T-helper 2 cell treated with Interferon-gamma antibody and Interleukin-4, amounts not matched to agents 5 μg/mL and 100 μg/mL, for 36 hours (primary cell): ENCODE data around the gene SIGLEC1.

ENCODE experiments used
- DNase-seq: peaks from one replicate; pipeline ENCODE4 v3.0.0; 2021; ENCODE audit warnings: low spot score
- H3K27ac Mint-ChIP-seq: one replicate; pipeline ENCODE4 v1.8.0; 2021; ENCODE audit warnings: mild to moderate bottlenecking, mixed read lengths
- H3K27me3 Mint-ChIP-seq: one replicate; pipeline ENCODE4 v1.8.0; 2021; ENCODE audit warnings: low read depth, mixed read lengths
- H3K36me3 Mint-ChIP-seq: one replicate; pipeline ENCODE4 v1.8.0; 2021; ENCODE audit warnings: low read depth, mixed read lengths
- H3K4me1 Mint-ChIP-seq: one replicate; pipeline ENCODE4 v1.8.0; 2021; ENCODE audit warnings: low read depth, mixed read lengths
- H3K4me3 Mint-ChIP-seq: one replicate; pipeline ENCODE4 v1.8.0; 2022; ENCODE audit warnings: mild to moderate bottlenecking, moderate library complexity, mixed read lengths
- H3K9me3 Mint-ChIP-seq: one replicate; pipeline ENCODE4 v1.8.0; 2021; ENCODE audit warnings: mixed read lengths

Gene SIGLEC1

GRCh38 chr20:3706774-3707507 is 5.5 kb downstream of the SIGLEC1 start:
- H3K9me3 Mint-ChIP-seq: no peaks in the 10 kb centered on the region
- no peaks in the 10 kb centered on the region for H3K36me3 Mint-ChIP-seq
- no peak overlapping the region for H3K27ac Mint-ChIP-seq
- H3K4me3 Mint-ChIP-seq: no peak overlapping the region
- DNase-seq: no peak
- H3K27me3 Mint-ChIP-seq: no peaks in the 10 kb centered on the region
- no peaks in the 10 kb centered on the region for H3K4me1 Mint-ChIP-seq

- no peaks in the 10 kb centered on the region for H3K4me1 Mint-ChIP-seq
- H3K27me3 Mint-ChIP-seq: no peaks in the 10 kb centered on the region
These were observed 6.2 kb downstream of the SIGLEC1 start for GRCh38 chr20:3705970-3706739.

GRCh38 chr20:3705491-3705969 is 6.9 kb downstream of the SIGLEC1 start:
- H3K27me3 Mint-ChIP-seq: no peaks in the 10 kb centered on the region
- no peaks in the 10 kb centered on the region for H3K36me3 Mint-ChIP-seq
- no peaks in the 10 kb centered on the region for H3K9me3 Mint-ChIP-seq
- no peaks in the 10 kb centered on the region for H3K4me1 Mint-ChIP-seq
- no peak overlapping the region for H3K4me3 Mint-ChIP-seq
- DNase-seq: no peak
- no peak overlapping the region for H3K27ac Mint-ChIP-seq

More at GRCh38 chr20:3705970-3706739, 6.2 kb downstream of the SIGLEC1 start:
- H3K9me3 Mint-ChIP-seq: no peaks in the 10 kb centered on the region
- H3K36me3 Mint-ChIP-seq: no peaks in the 10 kb centered on the region
- no peak overlapping the region for H3K4me3 Mint-ChIP-seq
- no peak overlapping the region for H3K27ac Mint-ChIP-seq
- DNase-seq: no peak

GRCh38 chr20:3704087-3704486 is 8.3 kb downstream of the SIGLEC1 start:
- Mint-ChIP-seq H3K36me3 (no peaks in the 10 kb centered on the region), H3K27me3 (no peaks in the 10 kb centered on the region), H3K9me3 (no peaks in the 10 kb centered on the region), H3K4me3 (no peak overlapping the region), H3K27ac (no peak overlapping the region), H3K4me1 (no peaks in the 10 kb centered on the region)
- no peak for DNase-seq

- H3K27ac Mint-ChIP-seq: no peak overlapping the region
- H3K4me1 Mint-ChIP-seq: no peaks in the 10 kb centered on the region
- no peaks in the 10 kb centered on the region for H3K27me3 Mint-ChIP-seq
- no peak overlapping the region for H3K4me3 Mint-ChIP-seq
- H3K9me3 Mint-ChIP-seq: no peaks in the 10 kb centered on the region
- H3K36me3 Mint-ChIP-seq: no peaks in the 10 kb centered on the region
- DNase-seq: no peak
These were observed 9.6 kb downstream of the SIGLEC1 start for GRCh38 chr20:3702611-3703391.

GRCh38 chr20:3701061-3701998 is 11.1 kb downstream of the SIGLEC1 start:
- DNase-seq: no peak
- Mint-ChIP-seq H3K4me3 (no peak overlapping the region), H3K27ac (no peak overlapping the region), H3K36me3 (no peaks in the 10 kb centered on the region), H3K27me3 (no peaks in the 10 kb centered on the region), H3K4me1 (no peaks in the 10 kb centered on the region), H3K9me3 (no peaks in the 10 kb centered on the region)

- Mint-ChIP-seq H3K4me1 (no peaks in the 10 kb centered on the region), H3K9me3 (no peaks in the 10 kb centered on the region), H3K27ac (no peak overlapping the region), H3K36me3 (no peaks in the 10 kb centered on the region), H3K4me3 (no peak overlapping the region), H3K27me3 (no peaks in the 10 kb centered on the region)
- no peak for DNase-seq
These were observed 13.4 kb downstream of the SIGLEC1 start for GRCh38 chr20:3699037-3699436.

- H3K36me3 Mint-ChIP-seq: no peaks in the 10 kb centered on the region
- no peaks in the 10 kb centered on the region for H3K4me1 Mint-ChIP-seq
- no peaks in the 10 kb centered on the region for H3K27me3 Mint-ChIP-seq
- no peak for DNase-seq
- H3K4me3 Mint-ChIP-seq: no peak overlapping the region
- H3K27ac Mint-ChIP-seq: no peak overlapping the region
- H3K9me3 Mint-ChIP-seq: no peaks in the 10 kb centered on the region
These were observed 13.8 kb downstream of the SIGLEC1 start for GRCh38 chr20:3698591-3699001.

GRCh38 chr20:3697588-3698305 is 14.7 kb downstream of the SIGLEC1 start:
- DNase-seq: no peak
- no peaks in the 10 kb centered on the region for H3K4me1 Mint-ChIP-seq
- H3K36me3 Mint-ChIP-seq: no peaks in the 10 kb centered on the region
- H3K27me3 Mint-ChIP-seq: no peaks in the 10 kb centered on the region
- no peak overlapping the region for H3K4me3 Mint-ChIP-seq
- H3K27ac Mint-ChIP-seq: no peak overlapping the region
- H3K9me3 Mint-ChIP-seq: no peaks in the 10 kb centered on the region

- Mint-ChIP-seq H3K27me3 (no peaks in the 10 kb centered on the region), H3K36me3 (no peaks in the 10 kb centered on the region), H3K9me3 (no peaks in the 10 kb centered on the region), H3K27ac (no peak overlapping the region), H3K4me1 (no peaks in the 10 kb centered on the region), H3K4me3 (no peak overlapping the region)
- DNase-seq: no peak
These were observed 15.4 kb downstream of the SIGLEC1 start for GRCh38 chr20:3696745-3697587.

- Mint-ChIP-seq H3K4me3 (no peak overlapping the region), H3K27me3 (no peaks in the 10 kb centered on the region), H3K27ac (no peak overlapping the region), H3K4me1 (no peaks in the 10 kb centered on the region), H3K9me3 (no peaks in the 10 kb centered on the region), H3K36me3 (no peaks in the 10 kb centered on the region)
- DNase-seq: no peak
These were observed 16.2 kb downstream of the SIGLEC1 start for GRCh38 chr20:3696200-3696599.

- no peaks in the 10 kb centered on the region for H3K36me3 Mint-ChIP-seq
- H3K27ac Mint-ChIP-seq: no peak overlapping the region
- H3K27me3 Mint-ChIP-seq: no peaks in the 10 kb centered on the region
- H3K4me3 Mint-ChIP-seq: no peak overlapping the region
- no peaks in the 10 kb centered on the region for H3K4me1 Mint-ChIP-seq
- H3K9me3 Mint-ChIP-seq: no peaks in the 10 kb centered on the region
- DNase-seq: no peak
These were observed 17.5 kb downstream of the SIGLEC1 start for GRCh38 chr20:3694864-3695263.
